Panc1 (cell line): ENCODE measurements around the gene CORO2B. TPM values are rescaled to one million over a fixed set of nuclear protein-coding genes. Genes with fewer than 3 reads are reported as not detected.

Source experiments
- ATAC-seq: fragments of 200-7000 bp; cut with Tn5 transposase; 2 replicates; pipeline ENCODE4 v1.9.1; 2020; ENCODE audit warnings: mild to moderate bottlenecking, moderate library complexity
- BruUV-seq: library from RNA; stranded (reverse); fragments of 400-500 nt; replicated peaks from 2 replicates; lab custom pipeline; 2021; lab: Mats Ljungman, UMichigan
- CTCF ChIA-PET: fragments of 300-600 bp; sonication (Branson Sonifier 250); formaldehyde crosslinking; loops from one replicate; lab custom pipeline; 2022; ENCODE audit warnings: antibody characterized with exemption; lab: Charles Lee
- POLR2A ChIA-PET: fragments of 300-600 bp; sonication (Branson Sonifier 250); formaldehyde crosslinking; loops from one replicate; lab custom pipeline; 2022; ENCODE audit warnings: antibody characterized with exemption; lab: Charles Lee
- DNase-seq: peaks from one replicate; pipeline ENCODE4 v3.0.0-alpha.2; 2010; ENCODE audit warnings: low read depth, low spot score
- H3K27ac ChIP-seq: 2 replicates; pipeline ENCODE4 v1.5.1; 2011; ENCODE audit warnings: mild to moderate bottlenecking, low read length, inconsistent platforms
- H3K27me3 ChIP-seq: fragments of 200-500 bp; sonication (Bioruptor generic); 2 replicates; pipeline ENCODE4 v1.6.0; 2014; ENCODE audit warnings: low read length, inconsistent platforms; ENCODE audit not compliant: control insufficient read depth, insufficient read depth
- H3K36me3 ChIP-seq: fragments of 200-500 bp; sonication (Bioruptor generic); 2 replicates; pipeline ENCODE4 v1.5.1; 2014; ENCODE audit warnings: inconsistent platforms, mild to moderate bottlenecking, low read length, moderate library complexity; ENCODE audit not compliant: control insufficient read depth, insufficient read depth
- H3K4me1 ChIP-seq: 2 replicates; pipeline ENCODE4 v1.5.1; 2011; ENCODE audit warnings: inconsistent platforms, mild to moderate bottlenecking, low read length, moderate library complexity; ENCODE audit not compliant: control insufficient read depth, insufficient read depth
- H3K4me3 ChIP-seq, 2 experiments: 2 replicates each; pipeline ENCODE4 v1.5.1; 2011 to 2012; ENCODE audit warnings: low read depth in 2 of 2, low read length in 2 of 2, mild to moderate bottlenecking in 2 of 2, inconsistent platforms in 1 of 2, moderate library complexity in 1 of 2
- H3K9me3 ChIP-seq: fragments of 200-500 bp; sonication (Bioruptor generic); 2 replicates; pipeline ENCODE4 v1.5.1; 2014; ENCODE audit warnings: low read depth, mild to moderate bottlenecking, inconsistent platforms, low read length, moderate library complexity; ENCODE audit not compliant: control insufficient read depth, insufficient read depth
- POLR2AphosphoS5 ChIP-seq: IDR thresholded peaks from 2 replicates; pipeline ENCODE4 v1.6.1; 2012; ENCODE audit warnings: mild to moderate bottlenecking, low read depth, low read length, moderate library complexity
- SIN3A ChIP-seq: IDR thresholded peaks from 2 replicates; pipeline ENCODE4 v1.6.1; 2012; ENCODE audit warnings: low read depth, mild to moderate bottlenecking, low read length, moderate library complexity, borderline replicate concordance; ENCODE audit not compliant: insufficient read depth
- TCF7L2 ChIP-seq: IDR thresholded peaks from 2 replicates; pipeline ENCODE4 v1.6.1; 2011; ENCODE audit warnings: mild to moderate bottlenecking, low read depth, low read length, inconsistent platforms
- in situ Hi-C: cut with HindIII; loops from 2 replicates; pipeline ENCODE4 v1.10.0; 2016; ENCODE audit warnings: low sequenced_read_pairs, low pct_unique_long_range_greater_than_20kb
- intact Hi-C: fragments of 100-400 bp; cut with micrococcal nuclease; formaldehyde crosslinking; loops from one replicate; pipeline ENCODE4 v1.10.0; 2022; ENCODE audit not compliant: unreplicated experiment
- total RNA-seq: library from RNA; stranded (reverse); gene quantifications from one replicate; pipeline ENCODE4 v1.2.1, GENCODE V29; 2021; ENCODE audit not compliant: unreplicated experiment
- TF ChIP-seq, protein P1 (sequence below), 2 experiments: IDR thresholded peaks; 2 replicates each; pipeline ENCODE4 v1.6.1; 2011 to 2012; ENCODE audit warnings: low read depth in 2 of 2, control low read depth in 1 of 2, low read length in 1 of 2, mild to moderate bottlenecking in 1 of 2, moderate library complexity in 1 of 2; ENCODE audit not compliant: insufficient read depth in 1 of 2
- TF ChIP-seq, protein P2 (sequence below): fragments of 450-650 bp; IDR thresholded peaks from 2 replicates; pipeline ENCODE4 v1.5.1; 2017; ENCODE audit warnings: mild to moderate bottlenecking

The CORO2B gene
- total RNA-seq, 1 experiment from 2014 or later, result 0.36 TPM

GRCh38 chr15:68733666-68734065 is 154.9 kb downstream of the CORO2B start:
- ATAC-seq (no peak), DNase-seq (no peak)
- TF ChIP-seq POLR2AphosphoS5 (no peak), SIN3A (no peak), TCF7L2 (no peak)
- TF ChIP-seq, protein P1, sequence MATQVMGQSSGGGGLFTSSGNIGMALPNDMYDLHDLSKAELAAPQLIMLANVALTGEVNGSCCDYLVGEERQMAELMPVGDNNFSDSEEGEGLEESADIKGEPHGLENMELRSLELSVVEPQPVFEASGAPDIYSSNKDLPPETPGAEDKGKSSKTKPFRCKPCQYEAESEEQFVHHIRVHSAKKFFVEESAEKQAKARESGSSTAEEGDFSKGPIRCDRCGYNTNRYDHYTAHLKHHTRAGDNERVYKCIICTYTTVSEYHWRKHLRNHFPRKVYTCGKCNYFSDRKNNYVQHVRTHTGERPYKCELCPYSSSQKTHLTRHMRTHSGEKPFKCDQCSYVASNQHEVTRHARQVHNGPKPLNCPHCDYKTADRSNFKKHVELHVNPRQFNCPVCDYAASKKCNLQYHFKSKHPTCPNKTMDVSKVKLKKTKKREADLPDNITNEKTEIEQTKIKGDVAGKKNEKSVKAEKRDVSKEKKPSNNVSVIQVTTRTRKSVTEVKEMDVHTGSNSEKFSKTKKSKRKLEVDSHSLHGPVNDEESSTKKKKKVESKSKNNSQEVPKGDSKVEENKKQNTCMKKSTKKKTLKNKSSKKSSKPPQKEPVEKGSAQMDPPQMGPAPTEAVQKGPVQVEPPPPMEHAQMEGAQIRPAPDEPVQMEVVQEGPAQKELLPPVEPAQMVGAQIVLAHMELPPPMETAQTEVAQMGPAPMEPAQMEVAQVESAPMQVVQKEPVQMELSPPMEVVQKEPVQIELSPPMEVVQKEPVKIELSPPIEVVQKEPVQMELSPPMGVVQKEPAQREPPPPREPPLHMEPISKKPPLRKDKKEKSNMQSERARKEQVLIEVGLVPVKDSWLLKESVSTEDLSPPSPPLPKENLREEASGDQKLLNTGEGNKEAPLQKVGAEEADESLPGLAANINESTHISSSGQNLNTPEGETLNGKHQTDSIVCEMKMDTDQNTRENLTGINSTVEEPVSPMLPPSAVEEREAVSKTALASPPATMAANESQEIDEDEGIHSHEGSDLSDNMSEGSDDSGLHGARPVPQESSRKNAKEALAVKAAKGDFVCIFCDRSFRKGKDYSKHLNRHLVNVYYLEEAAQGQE (IDR thresholded peaks at IDR 0.05; ENCODE audit: insufficient read depth in 1 of 2, low read depth in 2 of 2, low read length in 1 of 2), result no peak
- TF ChIP-seq, protein P2, sequence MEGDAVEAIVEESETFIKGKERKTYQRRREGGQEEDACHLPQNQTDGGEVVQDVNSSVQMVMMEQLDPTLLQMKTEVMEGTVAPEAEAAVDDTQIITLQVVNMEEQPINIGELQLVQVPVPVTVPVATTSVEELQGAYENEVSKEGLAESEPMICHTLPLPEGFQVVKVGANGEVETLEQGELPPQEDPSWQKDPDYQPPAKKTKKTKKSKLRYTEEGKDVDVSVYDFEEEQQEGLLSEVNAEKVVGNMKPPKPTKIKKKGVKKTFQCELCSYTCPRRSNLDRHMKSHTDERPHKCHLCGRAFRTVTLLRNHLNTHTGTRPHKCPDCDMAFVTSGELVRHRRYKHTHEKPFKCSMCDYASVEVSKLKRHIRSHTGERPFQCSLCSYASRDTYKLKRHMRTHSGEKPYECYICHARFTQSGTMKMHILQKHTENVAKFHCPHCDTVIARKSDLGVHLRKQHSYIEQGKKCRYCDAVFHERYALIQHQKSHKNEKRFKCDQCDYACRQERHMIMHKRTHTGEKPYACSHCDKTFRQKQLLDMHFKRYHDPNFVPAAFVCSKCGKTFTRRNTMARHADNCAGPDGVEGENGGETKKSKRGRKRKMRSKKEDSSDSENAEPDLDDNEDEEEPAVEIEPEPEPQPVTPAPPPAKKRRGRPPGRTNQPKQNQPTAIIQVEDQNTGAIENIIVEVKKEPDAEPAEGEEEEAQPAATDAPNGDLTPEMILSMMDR, result no peak
- no peaks in the 10 kb centered on the region for H3K9me3 ChIP-seq
- no peak overlapping the region for H3K4me3 ChIP-seq
- ChIA-PET CTCF (no interaction called here), POLR2A (no interaction called here)
- intact Hi-C loops, result no loop called here
- H3K4me1 ChIP-seq, result no peaks in the 10 kb centered on the region
- no peaks in the 10 kb centered on the region for H3K36me3 ChIP-seq
- no peak overlapping the region for H3K27ac ChIP-seq
- in situ Hi-C loops, result no loop called here
- no peaks in the 10 kb centered on the region for H3K27me3 ChIP-seq
- no TSS peak for BruUV-seq

- in situ Hi-C loops (no loop called here), intact Hi-C loops (no loop called here)
- Histone ChIP-seq H3K36me3 (no peaks in the 10 kb centered on the region), H3K4me3 (no peak overlapping the region), H3K9me3 (no peaks in the 10 kb centered on the region), H3K27ac (no peak overlapping the region), H3K4me1 (no peaks in the 10 kb centered on the region), H3K27me3 (no peaks in the 10 kb centered on the region)
- no peak for ATAC-seq
- ChIA-PET POLR2A (no interaction called here), CTCF (no interaction called here)
- DNase-seq, result no peak
- no TSS peak for BruUV-seq
- TF ChIP-seq POLR2AphosphoS5 (no peak), SIN3A (no peak), TCF7L2 (no peak)
- TF ChIP-seq, protein P1 (IDR thresholded peaks at IDR 0.05; ENCODE audit: insufficient read depth in 1 of 2, low read depth in 2 of 2, low read length in 1 of 2), result no peak
- TF ChIP-seq, protein P2, result no peak
Observed at GRCh38 chr15:68734352-68734751, 155.6 kb downstream of the CORO2B start.
